Activated CD4-positive, alpha-beta T cell treated with anti-CD3 and anti-CD28 coated beads, Interleukin-2, amount 10 ng/mL, durations not matched to agents 24 days and 14 days (primary cell): ENCODE results near the gene UBASH3B. TPM values are rescaled to one million over a fixed set of nuclear protein-coding genes. Genes with fewer than 3 reads are reported as not detected.
"Not testable (repeated sequence)": the region's sequence is repeated elsewhere in the genome, so short reads cannot be mapped to it uniquely, and the experiment has no call there.

Experiments
- DNase-seq: peaks from one replicate; pipeline ENCODE4 v3.0.0; 2022
- H3K27ac Mint-ChIP-seq: one replicate; pipeline ENCODE4 v1.8.0; 2022; ENCODE audit warnings: mild to moderate bottlenecking, mixed read lengths
- H3K27me3 Mint-ChIP-seq: one replicate; pipeline ENCODE4 v1.8.0; 2022; ENCODE audit warnings: mixed read lengths
- H3K36me3 Mint-ChIP-seq: one replicate; pipeline ENCODE4 v1.8.0; 2022; ENCODE audit warnings: low read depth, mild to moderate bottlenecking, mixed read lengths
- H3K4me1 Mint-ChIP-seq: one replicate; pipeline ENCODE4 v1.8.0; 2021; ENCODE audit warnings: mixed read lengths
- H3K4me3 Mint-ChIP-seq: one replicate; pipeline ENCODE4 v1.8.0; 2022; ENCODE audit warnings: mild to moderate bottlenecking, moderate library complexity, mixed read lengths
- H3K9me3 Mint-ChIP-seq: one replicate; pipeline ENCODE4 v1.8.0; 2021; ENCODE audit warnings: mixed read lengths
- intact Hi-C: fragments of 100-400 bp; cut with micrococcal nuclease; formaldehyde crosslinking; loops from one replicate; pipeline ENCODE4 v1.15.1; 2023
- total RNA-seq: library from RNA; stranded (reverse); gene quantifications from 2 replicates; pipeline ENCODE4 v1.2.3, GENCODE V29; 2022

Gene UBASH3B
- total RNA-seq, 1 donor from 2014 or later: 14.8 TPM

GRCh38 chr11:122813176-122813893 lies 157.8 kb downstream of the UBASH3B start:
- Mint-ChIP-seq H3K9me3 (peaks cover 6% of the 10 kb centered on the region), H3K36me3 (peaks cover 7% of the 10 kb centered on the region), H3K4me1 (peaks cover 9% of the 10 kb centered on the region), H3K4me3 (no peak overlapping the region), H3K27ac (no peak overlapping the region), H3K27me3 (peaks cover 7% of the 10 kb centered on the region)
- no peak for DNase-seq
- intact Hi-C loops: no loop called here

GRCh38 chr11:122813894-122814270 lies 158.4 kb downstream of the UBASH3B start:
- H3K4me3 Mint-ChIP-seq: no peak overlapping the region
- no peak for DNase-seq
- peaks cover 9% of the 10 kb centered on the region for H3K27me3 Mint-ChIP-seq
- peaks cover 4% of the 10 kb centered on the region for H3K4me1 Mint-ChIP-seq
- intact Hi-C loops: no loop called here
- H3K36me3 Mint-ChIP-seq: peaks cover 7% of the 10 kb centered on the region
- peaks cover 12% of the 10 kb centered on the region for H3K9me3 Mint-ChIP-seq
- H3K27ac Mint-ChIP-seq: no peak overlapping the region

- peaks cover 4% of the 10 kb centered on the region for H3K4me1 Mint-ChIP-seq
- peaks cover 15% of the 10 kb centered on the region for H3K9me3 Mint-ChIP-seq
- no peak overlapping the region for H3K4me3 Mint-ChIP-seq
- intact Hi-C loops: no loop called here
- no peak overlapping the region for H3K27ac Mint-ChIP-seq
- H3K27me3 Mint-ChIP-seq: peaks cover 9% of the 10 kb centered on the region
- DNase-seq: no peak
- H3K36me3 Mint-ChIP-seq: peaks cover 7% of the 10 kb centered on the region
Observed at GRCh38 chr11:122814401-122814800, 158.9 kb downstream of the UBASH3B start.

GRCh38 chr11:122815900-122816299 lies 160.4 kb downstream of the UBASH3B start:
- intact Hi-C loops: no loop called here
- Mint-ChIP-seq H3K27ac (no peak overlapping the region), H3K27me3 (peaks cover 9% of the 10 kb centered on the region), H3K4me3 (no peak overlapping the region), H3K36me3 (no peaks in the 10 kb centered on the region), H3K4me1 (peaks cover 4% of the 10 kb centered on the region), H3K9me3 (peaks cover 19% of the 10 kb centered on the region)
- no peak for DNase-seq

- Mint-ChIP-seq H3K36me3 (no peaks in the 10 kb centered on the region), H3K4me1 (peaks cover 4% of the 10 kb centered on the region), H3K9me3 (peaks cover 19% of the 10 kb centered on the region), H3K27ac (no peak overlapping the region), H3K4me3 (no peak overlapping the region), H3K27me3 (peaks cover 9% of the 10 kb centered on the region)
- intact Hi-C loops: no loop called here
- no peak for DNase-seq
Observed at GRCh38 chr11:122816761-122817520, 161.4 kb downstream of the UBASH3B start.

GRCh38 chr11:122820158-122820557 lies 164.6 kb downstream of the UBASH3B start:
- peaks cover 7% of the 10 kb centered on the region for H3K27me3 Mint-ChIP-seq
- H3K27ac Mint-ChIP-seq: no peak overlapping the region
- DNase-seq: no peak
- H3K9me3 Mint-ChIP-seq: peaks cover 23% of the 10 kb centered on the region
- intact Hi-C loops: no loop called here
- no peaks in the 10 kb centered on the region for H3K4me1 Mint-ChIP-seq
- H3K4me3 Mint-ChIP-seq: no peak overlapping the region
- H3K36me3 Mint-ChIP-seq: no peaks in the 10 kb centered on the region

- peaks cover 31% of the 10 kb centered on the region for H3K9me3 Mint-ChIP-seq
- H3K36me3 Mint-ChIP-seq: no peaks in the 10 kb centered on the region
Observed at GRCh38 chr11:122821169-122821568, 165.6 kb downstream of the UBASH3B start.

GRCh38 chr11:122822241-122822640 lies 166.7 kb downstream of the UBASH3B start:
- Mint-ChIP-seq H3K4me1 (no peaks in the 10 kb centered on the region), H3K36me3 (no peaks in the 10 kb centered on the region), H3K9me3 (peaks cover 29% of the 10 kb centered on the region), H3K4me3 (no peak overlapping the region), H3K27ac (no peak overlapping the region), H3K27me3 (peaks cover 7% of the 10 kb centered on the region)
- intact Hi-C loops: no loop called here
- DNase-seq: no peak

More at GRCh38 chr11:122821169-122821568, 165.6 kb downstream of the UBASH3B start:
- H3K27me3 Mint-ChIP-seq: peaks cover 7% of the 10 kb centered on the region
- H3K4me1 Mint-ChIP-seq: no peaks in the 10 kb centered on the region
- no peak for DNase-seq
- intact Hi-C loops: no loop called here
- H3K4me3 Mint-ChIP-seq: no peak overlapping the region
- H3K27ac Mint-ChIP-seq: no peak overlapping the region

GRCh38 chr11:122823564-122823963 lies 168.0 kb downstream of the UBASH3B start:
- H3K36me3 Mint-ChIP-seq: no peaks in the 10 kb centered on the region
- no peak for DNase-seq
- H3K27me3 Mint-ChIP-seq: peaks cover 4% of the 10 kb centered on the region
- peaks cover 25% of the 10 kb centered on the region for H3K9me3 Mint-ChIP-seq
- H3K4me1 Mint-ChIP-seq: no peaks in the 10 kb centered on the region
- H3K27ac Mint-ChIP-seq: no peak overlapping the region
- no peak overlapping the region for H3K4me3 Mint-ChIP-seq
- intact Hi-C loops: no loop called here

GRCh38 chr11:122829371-122829770 lies 173.8 kb downstream of the UBASH3B start:
- intact Hi-C loops, H3K36me3 Mint-ChIP-seq, DNase-seq, H3K27ac Mint-ChIP-seq, H3K4me1 Mint-ChIP-seq, H3K27me3 Mint-ChIP-seq, H3K4me3 Mint-ChIP-seq: not testable (repeated sequence)
- peaks cover 10% of the 10 kb centered on the region for H3K9me3 Mint-ChIP-seq

GRCh38 chr11:122832297-122832696 lies 176.8 kb downstream of the UBASH3B start:
- H3K27me3 Mint-ChIP-seq, DNase-seq, H3K9me3 Mint-ChIP-seq, H3K4me3 Mint-ChIP-seq, H3K4me1 Mint-ChIP-seq, H3K36me3 Mint-ChIP-seq, intact Hi-C loops, H3K27ac Mint-ChIP-seq: not testable (repeated sequence)

GRCh38 chr11:122832721-122833470 lies 177.4 kb downstream of the UBASH3B start:
- peaks cover 12% of the 10 kb centered on the region for H3K27me3 Mint-ChIP-seq
- H3K4me3 Mint-ChIP-seq: no peak overlapping the region
- no peaks in the 10 kb centered on the region for H3K36me3 Mint-ChIP-seq
- no peak overlapping the region for H3K27ac Mint-ChIP-seq
- DNase-seq: no peak
- no peaks in the 10 kb centered on the region for H3K9me3 Mint-ChIP-seq
- H3K4me1 Mint-ChIP-seq: no peaks in the 10 kb centered on the region
- intact Hi-C loops: no loop called here

GRCh38 chr11:122833846-122834464 lies 178.4 kb downstream of the UBASH3B start:
- no peak for DNase-seq
- H3K27ac Mint-ChIP-seq: no peak overlapping the region
- intact Hi-C loops: no loop called here
- no peaks in the 10 kb centered on the region for H3K9me3 Mint-ChIP-seq
- no peaks in the 10 kb centered on the region for H3K36me3 Mint-ChIP-seq
- peaks cover 14% of the 10 kb centered on the region for H3K27me3 Mint-ChIP-seq
- peaks cover 2% of the 10 kb centered on the region for H3K4me1 Mint-ChIP-seq
- H3K4me3 Mint-ChIP-seq: no peak overlapping the region
